Measurements from ENCODE around the gene LGALS8. TPM values are rescaled to one million over a fixed set of nuclear protein-coding genes. Genes with fewer than 3 reads are reported as not detected.

LGALS8 gene
- total RNA-seq, 1 donor from 2014 or later = 47.3 TPM

DNA sequence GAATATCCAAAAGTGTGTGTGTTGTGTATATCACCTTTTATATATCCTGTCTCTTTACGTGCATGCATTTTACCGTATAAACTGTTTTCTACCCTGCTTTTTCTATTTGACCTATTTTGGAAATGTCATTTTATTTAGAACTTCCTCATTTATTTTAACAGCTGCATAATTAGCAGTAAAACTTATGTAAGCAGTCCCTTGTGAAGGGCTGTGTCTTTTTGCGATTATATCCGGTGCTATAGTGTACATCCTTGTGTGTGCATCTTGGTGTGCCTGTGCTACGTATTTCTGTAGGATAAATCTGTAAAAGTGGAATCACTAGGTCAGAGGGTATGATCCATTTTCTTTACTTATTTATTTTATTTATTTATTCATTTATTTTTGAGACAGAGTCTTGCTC, 7.2 kb downstream of the LGALS8 start:
- no peak overlapping the region for H3K4me3 ChIP-seq (ENCODE audit: low read depth, low read length)
- TF ChIP-seq, protein P1, sequence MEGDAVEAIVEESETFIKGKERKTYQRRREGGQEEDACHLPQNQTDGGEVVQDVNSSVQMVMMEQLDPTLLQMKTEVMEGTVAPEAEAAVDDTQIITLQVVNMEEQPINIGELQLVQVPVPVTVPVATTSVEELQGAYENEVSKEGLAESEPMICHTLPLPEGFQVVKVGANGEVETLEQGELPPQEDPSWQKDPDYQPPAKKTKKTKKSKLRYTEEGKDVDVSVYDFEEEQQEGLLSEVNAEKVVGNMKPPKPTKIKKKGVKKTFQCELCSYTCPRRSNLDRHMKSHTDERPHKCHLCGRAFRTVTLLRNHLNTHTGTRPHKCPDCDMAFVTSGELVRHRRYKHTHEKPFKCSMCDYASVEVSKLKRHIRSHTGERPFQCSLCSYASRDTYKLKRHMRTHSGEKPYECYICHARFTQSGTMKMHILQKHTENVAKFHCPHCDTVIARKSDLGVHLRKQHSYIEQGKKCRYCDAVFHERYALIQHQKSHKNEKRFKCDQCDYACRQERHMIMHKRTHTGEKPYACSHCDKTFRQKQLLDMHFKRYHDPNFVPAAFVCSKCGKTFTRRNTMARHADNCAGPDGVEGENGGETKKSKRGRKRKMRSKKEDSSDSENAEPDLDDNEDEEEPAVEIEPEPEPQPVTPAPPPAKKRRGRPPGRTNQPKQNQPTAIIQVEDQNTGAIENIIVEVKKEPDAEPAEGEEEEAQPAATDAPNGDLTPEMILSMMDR (conservative IDR thresholded peaks at IDR 0.05; ENCODE audit: low read depth, low read length) = no peak
- DNase-seq (ENCODE audit: low read depth) = no peak

DNA sequence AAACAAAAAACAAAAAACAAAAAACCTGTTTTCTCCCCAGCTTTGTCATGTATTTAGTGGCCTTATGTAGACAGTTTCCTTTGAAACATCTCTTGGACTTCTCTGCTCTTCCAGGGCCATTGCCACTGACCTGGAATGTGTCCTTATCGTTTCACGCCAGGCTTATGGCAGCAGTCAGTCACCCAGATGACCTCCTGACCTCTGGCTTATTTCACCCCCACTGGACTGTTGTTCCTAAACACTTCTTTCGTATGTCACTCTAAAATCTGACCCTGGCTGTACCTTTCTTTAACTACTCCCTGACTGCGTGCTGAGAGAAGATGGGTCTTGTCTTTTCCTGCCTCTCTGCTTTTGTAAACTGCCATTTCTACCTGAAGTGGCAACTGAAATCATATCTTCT, 9.1 kb downstream of the LGALS8 start:
- TF ChIP-seq, protein P1 (conservative IDR thresholded peaks at IDR 0.05; ENCODE audit: low read depth, low read length) = no peak
- no peak for DNase-seq (ENCODE audit: low read depth)
- H3K4me3 ChIP-seq (ENCODE audit: low read depth, low read length) = no peak overlapping the region

DNA sequence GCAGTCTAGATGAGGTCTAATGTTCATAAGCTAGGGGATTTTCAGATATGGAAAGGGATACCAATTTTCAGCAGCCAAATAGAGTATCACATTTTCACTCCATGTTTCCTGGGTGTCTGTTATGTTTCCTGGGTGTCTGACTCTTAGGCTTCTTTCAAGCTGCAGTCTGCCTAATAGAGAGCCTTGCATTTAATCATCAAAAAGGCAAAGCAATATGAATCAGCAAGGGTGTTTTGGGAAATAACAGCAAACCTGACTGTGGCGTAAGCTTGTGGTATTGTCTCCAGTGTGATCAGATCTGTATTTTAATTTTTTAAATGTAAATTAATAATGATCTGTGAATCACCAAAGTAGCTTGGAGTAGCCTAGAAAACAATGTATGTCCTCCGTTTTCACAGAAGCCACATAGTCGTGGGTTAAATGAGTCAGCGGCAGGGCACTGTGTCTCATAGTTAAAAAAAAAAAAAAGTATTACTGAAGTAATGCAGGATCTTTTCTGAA, 10.4 kb downstream of the LGALS8 start:
- H3K4me3 ChIP-seq (ENCODE audit: low read depth, low read length) = no peak overlapping the region
- no peak for DNase-seq (ENCODE audit: low read depth)
- TF ChIP-seq, protein P1 (conservative IDR thresholded peaks at IDR 0.05; ENCODE audit: low read depth, low read length) = no peak

DNA sequence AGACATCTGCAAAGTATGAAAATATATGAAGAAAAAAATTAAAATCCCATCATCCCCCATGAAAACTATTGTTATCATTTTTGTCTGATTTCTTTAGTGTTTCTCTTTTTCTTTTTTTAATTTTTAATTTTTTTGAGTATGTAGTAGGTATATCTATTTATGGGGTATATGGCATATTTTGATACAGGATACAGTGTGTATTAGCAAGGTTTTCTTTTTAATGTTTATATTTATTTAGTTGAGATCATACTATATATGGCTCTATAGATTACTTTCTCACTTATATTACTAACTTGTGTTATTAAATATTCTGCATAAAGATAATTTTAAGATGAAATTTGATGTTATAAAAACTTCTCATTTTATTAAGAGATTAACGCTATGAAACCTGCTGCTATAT, 11.4 kb downstream of the LGALS8 start:
- TF ChIP-seq, protein P1 (conservative IDR thresholded peaks at IDR 0.05; ENCODE audit: low read depth, low read length) = no peak
- DNase-seq (ENCODE audit: low read depth) = no peak
- H3K4me3 ChIP-seq (ENCODE audit: low read depth, low read length) = no peak overlapping the region

DNA sequence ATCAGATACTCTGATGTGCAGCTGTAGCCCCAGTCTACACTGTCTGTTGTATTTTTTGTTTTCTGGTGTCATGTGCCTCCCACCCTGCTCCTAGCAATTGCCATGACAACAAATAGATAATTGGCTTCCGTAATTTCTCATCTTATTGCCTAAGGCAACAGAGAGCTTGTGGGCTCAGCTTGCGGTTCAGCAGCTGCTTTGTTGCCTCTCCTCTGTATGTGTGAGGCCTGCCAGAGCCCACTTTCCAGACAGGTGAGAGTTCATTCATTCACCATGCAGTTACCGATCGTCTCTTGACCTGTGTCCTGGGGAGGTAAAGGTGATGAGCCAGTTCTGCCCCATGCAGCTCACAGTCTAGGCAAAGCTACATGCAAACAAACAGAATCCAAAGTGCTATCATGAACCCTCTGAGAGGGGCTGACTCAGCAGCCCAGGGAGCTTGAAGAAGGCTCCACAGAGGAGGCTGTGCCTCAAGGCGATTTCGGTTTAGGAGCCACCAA, 11.9 kb downstream of the LGALS8 start:
- H3K4me3 ChIP-seq (ENCODE audit: low read depth, low read length) = no peak overlapping the region
- TF ChIP-seq, protein P1 (conservative IDR thresholded peaks at IDR 0.05; ENCODE audit: low read depth, low read length) = no peak
- DNase-seq (ENCODE audit: low read depth) = no peak

DNA sequence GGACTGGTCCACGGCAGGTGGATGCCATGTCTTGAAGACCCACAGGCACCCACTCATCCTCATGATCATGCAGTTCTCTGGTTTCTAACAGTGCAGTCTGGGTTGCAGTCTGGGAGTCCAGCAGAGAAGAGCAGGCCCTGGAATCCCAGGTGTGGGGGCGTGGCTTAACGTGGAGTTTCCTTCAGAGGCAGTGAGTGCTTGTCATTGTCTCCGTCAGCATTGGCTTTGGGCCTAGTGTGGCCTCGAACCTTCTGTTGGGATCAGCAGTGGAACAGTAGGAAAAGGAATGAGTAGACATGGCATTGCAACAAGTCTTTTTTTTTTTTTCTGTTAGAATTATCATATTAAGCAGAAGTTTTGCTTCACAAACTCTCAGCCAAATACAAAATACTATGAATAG, 12.8 kb downstream of the LGALS8 start:
- DNase-seq (ENCODE audit: low read depth) = no peak
- TF ChIP-seq, protein P1 (conservative IDR thresholded peaks at IDR 0.05; ENCODE audit: low read depth, low read length) = no peak
- H3K4me3 ChIP-seq (ENCODE audit: low read depth, low read length) = no peak overlapping the region

DNA sequence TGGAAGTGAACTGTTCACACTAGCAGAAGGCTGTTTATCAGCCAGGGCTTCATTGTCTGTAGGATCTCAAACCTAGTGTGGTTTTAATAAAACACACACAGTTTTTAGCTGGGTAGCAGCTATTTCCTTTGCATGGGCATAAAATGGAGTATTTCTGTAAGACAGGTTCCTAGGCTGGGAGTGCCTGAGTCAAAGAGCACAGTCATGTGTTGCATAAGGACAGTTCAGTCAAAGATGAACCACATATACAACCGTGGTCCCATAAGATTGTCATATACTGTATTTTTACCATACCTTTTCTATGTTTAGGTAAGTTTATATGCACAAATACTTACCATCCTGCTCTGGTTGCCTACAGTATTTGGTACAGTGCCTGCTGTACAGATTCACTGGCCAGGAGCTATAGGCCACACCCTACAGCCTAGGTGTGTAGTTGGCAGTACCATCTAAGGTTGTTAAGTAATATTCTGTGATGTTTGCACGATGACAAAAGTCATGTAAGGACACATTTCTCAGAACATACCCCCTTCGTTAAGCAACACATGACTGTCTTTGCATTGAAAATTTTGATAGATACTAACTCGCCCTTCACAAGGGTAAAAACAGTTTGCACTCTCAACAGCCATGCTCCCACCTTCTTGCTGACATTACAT, 17.2 kb downstream of the LGALS8 start:
- TF ChIP-seq, protein P1 (conservative IDR thresholded peaks at IDR 0.05; ENCODE audit: low read depth, low read length) = no peak
- DNase-seq (ENCODE audit: low read depth) = no peak
- no peak overlapping the region for H3K4me3 ChIP-seq (ENCODE audit: low read depth, low read length)
